ENCODE measurements around the gene CHID1.

GRCh38 chr11:845872-846495, 64.6 kb downstream of the CHID1 start:
- no peak for TF ChIP-seq CTCF (IDR thresholded peaks at IDR 0.05)
- TF ChIP-seq EZH2 (IDR thresholded peaks at IDR 0.05; ENCODE audit: borderline replicate concordance, insufficient read depth, low read depth, low read length, poor library complexity, severe bottlenecking), result no peak
